ENCODE data around the gene ASIC2.

DNA sequence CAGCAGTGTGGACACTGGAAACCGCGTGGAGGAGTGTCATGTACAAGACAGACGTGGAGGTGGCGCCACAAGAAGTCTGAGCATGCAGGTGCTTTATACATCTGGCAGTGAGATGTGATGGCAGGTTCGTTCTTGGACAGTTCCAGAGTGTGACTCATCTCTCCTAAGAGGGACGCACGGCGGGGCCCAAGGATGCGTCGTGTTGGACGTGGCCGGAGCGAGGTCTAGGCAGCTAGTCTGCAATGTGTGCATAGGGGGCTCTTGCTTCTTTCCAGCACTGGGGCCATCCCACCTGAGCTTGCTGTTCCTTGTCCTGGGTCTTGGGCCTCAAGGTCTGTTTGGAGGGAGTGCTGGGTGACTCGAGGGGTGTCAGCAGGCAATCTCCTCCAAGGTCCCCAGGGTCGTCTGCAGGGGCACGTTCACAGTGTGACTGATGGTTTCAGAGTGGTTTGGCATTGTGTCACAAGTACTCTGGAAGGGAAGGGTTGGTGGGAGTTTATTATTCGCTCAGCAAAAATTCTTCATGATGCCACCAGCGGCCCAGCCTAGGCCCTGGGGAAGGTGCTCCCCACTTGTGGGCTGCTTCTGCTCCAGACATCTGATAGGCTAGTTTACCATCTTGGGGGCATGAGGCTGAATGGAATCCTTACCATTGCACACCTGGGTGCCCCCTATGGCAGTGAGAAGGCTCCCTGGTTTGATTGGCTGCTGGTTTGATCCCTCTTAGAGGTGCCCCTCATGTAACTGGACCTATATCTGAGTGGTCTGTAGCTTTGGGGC is 279.3 kb downstream of the ASIC2 start:
- TF ChIP-seq, protein P1, sequence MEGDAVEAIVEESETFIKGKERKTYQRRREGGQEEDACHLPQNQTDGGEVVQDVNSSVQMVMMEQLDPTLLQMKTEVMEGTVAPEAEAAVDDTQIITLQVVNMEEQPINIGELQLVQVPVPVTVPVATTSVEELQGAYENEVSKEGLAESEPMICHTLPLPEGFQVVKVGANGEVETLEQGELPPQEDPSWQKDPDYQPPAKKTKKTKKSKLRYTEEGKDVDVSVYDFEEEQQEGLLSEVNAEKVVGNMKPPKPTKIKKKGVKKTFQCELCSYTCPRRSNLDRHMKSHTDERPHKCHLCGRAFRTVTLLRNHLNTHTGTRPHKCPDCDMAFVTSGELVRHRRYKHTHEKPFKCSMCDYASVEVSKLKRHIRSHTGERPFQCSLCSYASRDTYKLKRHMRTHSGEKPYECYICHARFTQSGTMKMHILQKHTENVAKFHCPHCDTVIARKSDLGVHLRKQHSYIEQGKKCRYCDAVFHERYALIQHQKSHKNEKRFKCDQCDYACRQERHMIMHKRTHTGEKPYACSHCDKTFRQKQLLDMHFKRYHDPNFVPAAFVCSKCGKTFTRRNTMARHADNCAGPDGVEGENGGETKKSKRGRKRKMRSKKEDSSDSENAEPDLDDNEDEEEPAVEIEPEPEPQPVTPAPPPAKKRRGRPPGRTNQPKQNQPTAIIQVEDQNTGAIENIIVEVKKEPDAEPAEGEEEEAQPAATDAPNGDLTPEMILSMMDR (IDR thresholded peaks at IDR 0.05 in 8 of 11, conservative IDR thresholded peaks at IDR 0.05 in 3 of 11), result no peak
- TF ChIP-seq POLR2A (IDR thresholded peaks at IDR 0.05), result no peak
